HCT116 (cell line): ENCODE data around the gene CCM2. TPM values are rescaled to one million over a fixed set of nuclear protein-coding genes. Genes with fewer than 3 reads are reported as not detected.

Source experiments
- ATAC-seq: fragments of 200-7000 bp; cut with Tn5 transposase; 2 replicates; pipeline ENCODE4 v1.9.1; 2020; ENCODE audit warnings: mild to moderate bottlenecking, moderate library complexity
- BruUV-seq: library from RNA; stranded (reverse); fragments of 400-500 nt; replicated peaks from 2 replicates; lab custom pipeline; 2021; lab: Mats Ljungman, UMichigan
- CTCF ChIA-PET: fragments of 300-600 bp; sonication (Branson Sonifier 250); formaldehyde crosslinking; loops from one replicate; lab custom pipeline; 2021; ENCODE audit warnings: antibody characterized with exemption; lab: Charles Lee
- POLR2A ChIA-PET: fragments of 300-600, 350-600 bp; sonication (Branson Sonifier 250); formaldehyde crosslinking; loops from one replicate; lab custom pipeline; 2021; ENCODE audit warnings: antibody characterized with exemption; lab: Charles Lee
- RAD21 ChIA-PET, 2 experiments: fragments of 300-600 bp; sonication (Branson Sonifier 250); formaldehyde crosslinking; loops; one replicate each; lab custom pipeline; 2023; ENCODE audit warnings: low total read pairs in 2 of 2; ENCODE audit not compliant: uncharacterized antibody in 2 of 2, unreplicated experiment in 2 of 2, low non-redundant PET in 1 of 2; lab: Charles Lee
- DNase-seq: peaks from one replicate; pipeline ENCODE4 v3.0.0-alpha.2; 2010; ENCODE audit warnings: low read depth, low spot score
- H2AFZ ChIP-seq: fragments of 200-600 bp; shearing (Covaris generic), sonication (generic); 2 replicates; pipeline ENCODE4 v1.6.1; 2017; ENCODE audit warnings: low read depth, mixed run types, mixed read lengths, antibody characterized with exemption, low read length; ENCODE audit not compliant: poor library complexity, severe bottlenecking
- H3K27ac ChIP-seq: 2 replicates; pipeline ENCODE4 v1.5.1; 2012; ENCODE audit warnings: low read depth, low read length
- H3K27me3 ChIP-seq: fragments of 200-600 bp; sonication (generic); 2 replicates; pipeline ENCODE4 v1.6.1; 2016; ENCODE audit warnings: mixed run types, low read length, mixed read lengths; ENCODE audit not compliant: insufficient read depth
- H3K36me3 ChIP-seq, 2 experiments: fragments of 200-500 bp in 1 of 2; fragments of 200-600 bp in 1 of 2; sonication (Bioruptor generic) in 1 of 2; sonication (generic) in 1 of 2; 2 replicates each; pipeline versions ENCODE4 v1.5.1 to v1.6.1; 2014 to 2016; ENCODE audit warnings: low read length in 2 of 2, inconsistent platforms in 1 of 2, mixed read lengths in 1 of 2, mixed run types in 1 of 2; ENCODE audit not compliant: insufficient read depth in 2 of 2, control insufficient read depth in 1 of 2
- H3K4me1 ChIP-seq, 2 experiments: fragments of 200-600 bp in 1 of 2; sonication (generic) in 1 of 2; 2 replicates each; pipeline versions ENCODE4 v1.5.1 to v1.6.1; 2012 to 2017; ENCODE audit warnings: low read length in 2 of 2, inconsistent platforms in 1 of 2, mild to moderate bottlenecking in 1 of 2, mixed read lengths in 1 of 2, mixed run types in 1 of 2, moderate library complexity in 1 of 2; ENCODE audit not compliant: insufficient read depth in 2 of 2, control insufficient read depth in 1 of 2
- H3K4me2 ChIP-seq: fragments of 200-600 bp; sonication (generic); 2 replicates; pipeline ENCODE4 v1.6.1; 2017; ENCODE audit warnings: mixed run types, low read length, mixed read lengths
- H3K4me3 ChIP-seq, 2 experiments: fragments of 200-600 bp in 1 of 2; sonication (generic) in 1 of 2; replicated peaks in 1 of 2; 2 replicates each; pipeline ENCODE4 v1.5.1; 2011 to 2016; ENCODE audit warnings: low read length in 2 of 2, control low read depth in 1 of 2, low read depth in 1 of 2, mild to moderate bottlenecking in 1 of 2, mixed read lengths in 1 of 2, mixed run types in 1 of 2
- H3K79me2 ChIP-seq: fragments of 200-600 bp; sonication (generic); 2 replicates; pipeline ENCODE4 v1.6.1; 2017; ENCODE audit warnings: mild to moderate bottlenecking, mixed run types, low read length, moderate library complexity, mixed read lengths; ENCODE audit not compliant: insufficient read depth
- H3K9ac ChIP-seq: fragments of 200-600 bp; sonication (generic); 2 replicates; pipeline ENCODE4 v1.6.1; 2016; ENCODE audit warnings: low read length, mixed read lengths
- H3K9me2 ChIP-seq: fragments of 200-600 bp; sonication (generic), shearing (Covaris generic); 2 replicates; pipeline ENCODE4 v1.6.1; 2017; ENCODE audit warnings: mixed run types, mild to moderate bottlenecking, moderate library complexity; ENCODE audit not compliant: insufficient read depth
- H3K9me3 ChIP-seq, 2 experiments: fragments of 200-500 bp in 1 of 2; fragments of 200-600 bp in 1 of 2; sonication (Bioruptor generic) in 1 of 2; sonication (generic) in 1 of 2; 2 replicates each; pipeline ENCODE4 v1.6.1; 2014 to 2017; ENCODE audit warnings: low read length in 2 of 2, mixed read lengths in 2 of 2, inconsistent platforms in 1 of 2, low read depth in 1 of 2, mild to moderate bottlenecking in 1 of 2, mixed run types in 1 of 2, moderate library complexity in 1 of 2; ENCODE audit not compliant: control insufficient read depth in 1 of 2, insufficient read depth in 1 of 2
- H4K20me1 ChIP-seq: fragments of 200-600 bp; sonication (generic), shearing (Covaris generic); 2 replicates; pipeline ENCODE4 v1.6.1; 2017; ENCODE audit warnings: mixed run types, mild to moderate bottlenecking, moderate library complexity; ENCODE audit not compliant: insufficient read depth
- CBX3 ChIP-seq: IDR thresholded peaks from 2 replicates; pipeline ENCODE4 v1.6.1; 2012; ENCODE audit warnings: low read depth
- EGR1 ChIP-seq: IDR thresholded peaks from 2 replicates; pipeline ENCODE4 v1.6.1; 2012; ENCODE audit warnings: low read depth
- ELF1 ChIP-seq: IDR thresholded peaks from 2 replicates; pipeline ENCODE4 v1.6.1; 2012; ENCODE audit warnings: low read depth, borderline replicate concordance
- FOSL1 ChIP-seq: IDR thresholded peaks from 2 replicates; pipeline ENCODE4 v1.6.1; 2012; ENCODE audit warnings: low read depth
- JUND ChIP-seq: IDR thresholded peaks from 2 replicates; pipeline ENCODE4 v1.6.1; 2012
- POLR2AphosphoS5 ChIP-seq: IDR thresholded peaks from 2 replicates; pipeline ENCODE4 v1.6.1; 2011; ENCODE audit warnings: mild to moderate bottlenecking, low read depth, low read length, moderate library complexity
- RAD21 ChIP-seq: IDR thresholded peaks from 2 replicates; pipeline ENCODE4 v1.6.1; 2012; ENCODE audit warnings: low read depth, mild to moderate bottlenecking
- YY1 ChIP-seq: IDR thresholded peaks from 2 replicates; pipeline ENCODE4 v1.6.1; 2011; ENCODE audit warnings: low read length, low read depth, moderate library complexity, mild to moderate bottlenecking; ENCODE audit not compliant: insufficient replicate concordance; ENCODE audit errors: extremely low read depth
- ZNF274 ChIP-seq: fragments of 200-500 bp; sonication (Bioruptor generic); IDR thresholded peaks from 2 replicates; pipeline ENCODE4 v1.6.1; 2014; ENCODE audit warnings: mild to moderate bottlenecking, low read depth, low read length, inconsistent platforms
- intact Hi-C: fragments of 100-400 bp; cut with micrococcal nuclease; formaldehyde crosslinking; loops from 2 replicates; pipeline ENCODE4 v1.10.0; 2022
- total RNA-seq: library from RNA; stranded (reverse); gene quantifications from one replicate; pipeline ENCODE4 v1.2.1, GENCODE V29; 2021; ENCODE audit not compliant: unreplicated experiment
- TF ChIP-seq, protein P1 (sequence below): IDR thresholded peaks from 2 replicates; pipeline ENCODE4 v1.6.1; 2011; ENCODE audit warnings: mild to moderate bottlenecking, low read length, moderate library complexity; ENCODE audit not compliant: insufficient replicate concordance; ENCODE audit errors: extremely low read depth
- TF ChIP-seq, protein P2 (sequence below): IDR thresholded peaks from 2 replicates; pipeline ENCODE4 v1.6.1; 2012
- TF ChIP-seq, protein P3 (sequence below), 3 experiments: fragments of 200-600 bp in 1 of 3; sonication (generic) in 1 of 3; IDR thresholded peaks in 2 of 3; conservative IDR thresholded peaks in 1 of 3; 2 replicates each; pipeline ENCODE4 v1.5.1; 2012 to 2017; ENCODE audit warnings: low read depth in 2 of 3, low read length in 2 of 3, antibody characterized with exemption in 1 of 3, borderline replicate concordance in 1 of 3, control low read depth in 1 of 3, mild to moderate bottlenecking in 1 of 3, mixed read lengths in 1 of 3, mixed run types in 1 of 3, moderate library complexity in 1 of 3; ENCODE audit not compliant: insufficient read depth in 1 of 3
- TF ChIP-seq, protein P4 (sequence below): IDR thresholded peaks from 2 replicates; pipeline ENCODE4 v1.6.1; 2012; ENCODE audit warnings: low read depth

CCM2 gene
- total RNA-seq, 1 experiment from 2014 or later: 34.4 TPM

DNA sequence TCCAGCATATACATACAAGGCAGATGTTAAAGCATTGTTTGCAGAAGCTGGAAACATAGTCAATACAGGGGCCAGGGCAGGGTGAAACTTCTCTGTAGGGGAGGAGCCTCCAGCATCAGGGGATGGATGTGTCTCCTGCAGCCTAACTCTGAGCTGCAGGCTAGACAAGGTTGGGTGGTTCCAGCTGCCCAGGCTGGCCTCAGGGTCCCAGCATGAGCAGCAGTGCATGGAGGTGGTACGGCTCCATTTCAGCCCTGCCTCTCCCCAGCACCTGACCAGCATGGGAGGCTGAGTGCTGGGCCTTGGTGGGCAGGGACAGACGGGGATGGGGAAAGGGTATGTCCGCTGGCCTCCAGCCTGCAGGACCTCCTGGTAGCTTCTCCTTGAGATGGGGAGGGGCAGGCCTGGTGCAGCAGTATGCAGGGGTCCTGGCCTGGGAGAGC lies 118.9 kb downstream of the CCM2 start:
- Histone ChIP-seq H3K9me3 (no peaks in the 10 kb centered on the region), H3K36me3 (no peaks in the 10 kb centered on the region), H3K27ac (no peak overlapping the region), H2AFZ (no peak overlapping the region), H4K20me1 (no peaks in the 10 kb centered on the region), H3K27me3 (no peaks in the 10 kb centered on the region), H3K4me2 (no peak overlapping the region), H3K9me2 (no peaks in the 10 kb centered on the region), H3K4me1 (no peaks in the 10 kb centered on the region), H3K79me2 (no peaks in the 10 kb centered on the region), H3K9ac (no peak overlapping the region), H3K4me3 (no peak overlapping the region)
- CTCF ChIA-PET: no interaction called here
- no peak for TF ChIP-seq EGR1
- TF ChIP-seq, protein P1, sequence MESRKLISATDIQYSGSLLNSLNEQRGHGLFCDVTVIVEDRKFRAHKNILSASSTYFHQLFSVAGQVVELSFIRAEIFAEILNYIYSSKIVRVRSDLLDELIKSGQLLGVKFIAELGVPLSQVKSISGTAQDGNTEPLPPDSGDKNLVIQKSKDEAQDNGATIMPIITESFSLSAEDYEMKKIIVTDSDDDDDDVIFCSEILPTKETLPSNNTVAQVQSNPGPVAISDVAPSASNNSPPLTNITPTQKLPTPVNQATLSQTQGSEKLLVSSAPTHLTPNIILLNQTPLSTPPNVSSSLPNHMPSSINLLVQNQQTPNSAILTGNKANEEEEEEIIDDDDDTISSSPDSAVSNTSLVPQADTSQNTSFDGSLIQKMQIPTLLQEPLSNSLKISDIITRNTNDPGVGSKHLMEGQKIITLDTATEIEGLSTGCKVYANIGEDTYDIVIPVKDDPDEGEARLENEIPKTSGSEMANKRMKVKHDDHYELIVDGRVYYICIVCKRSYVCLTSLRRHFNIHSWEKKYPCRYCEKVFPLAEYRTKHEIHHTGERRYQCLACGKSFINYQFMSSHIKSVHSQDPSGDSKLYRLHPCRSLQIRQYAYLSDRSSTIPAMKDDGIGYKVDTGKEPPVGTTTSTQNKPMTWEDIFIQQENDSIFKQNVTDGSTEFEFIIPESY: no peak
- TF ChIP-seq, protein P2, sequence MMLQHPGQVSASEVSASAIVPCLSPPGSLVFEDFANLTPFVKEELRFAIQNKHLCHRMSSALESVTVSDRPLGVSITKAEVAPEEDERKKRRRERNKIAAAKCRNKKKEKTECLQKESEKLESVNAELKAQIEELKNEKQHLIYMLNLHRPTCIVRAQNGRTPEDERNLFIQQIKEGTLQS: no peak
- no peak for TF ChIP-seq ELF1
- TF ChIP-seq, protein P3, sequence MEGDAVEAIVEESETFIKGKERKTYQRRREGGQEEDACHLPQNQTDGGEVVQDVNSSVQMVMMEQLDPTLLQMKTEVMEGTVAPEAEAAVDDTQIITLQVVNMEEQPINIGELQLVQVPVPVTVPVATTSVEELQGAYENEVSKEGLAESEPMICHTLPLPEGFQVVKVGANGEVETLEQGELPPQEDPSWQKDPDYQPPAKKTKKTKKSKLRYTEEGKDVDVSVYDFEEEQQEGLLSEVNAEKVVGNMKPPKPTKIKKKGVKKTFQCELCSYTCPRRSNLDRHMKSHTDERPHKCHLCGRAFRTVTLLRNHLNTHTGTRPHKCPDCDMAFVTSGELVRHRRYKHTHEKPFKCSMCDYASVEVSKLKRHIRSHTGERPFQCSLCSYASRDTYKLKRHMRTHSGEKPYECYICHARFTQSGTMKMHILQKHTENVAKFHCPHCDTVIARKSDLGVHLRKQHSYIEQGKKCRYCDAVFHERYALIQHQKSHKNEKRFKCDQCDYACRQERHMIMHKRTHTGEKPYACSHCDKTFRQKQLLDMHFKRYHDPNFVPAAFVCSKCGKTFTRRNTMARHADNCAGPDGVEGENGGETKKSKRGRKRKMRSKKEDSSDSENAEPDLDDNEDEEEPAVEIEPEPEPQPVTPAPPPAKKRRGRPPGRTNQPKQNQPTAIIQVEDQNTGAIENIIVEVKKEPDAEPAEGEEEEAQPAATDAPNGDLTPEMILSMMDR (IDR thresholded peaks at IDR 0.05 in 2 of 3, conservative IDR thresholded peaks at IDR 0.05 in 1 of 3; ENCODE audit: borderline replicate concordance in 1 of 3, insufficient read depth in 1 of 3, low read depth in 2 of 3, low read length in 2 of 3): no peak
- TF ChIP-seq ZNF274: no peak
- no peak for TF ChIP-seq YY1
- no peak for TF ChIP-seq JUND
- TF ChIP-seq, protein P4, sequence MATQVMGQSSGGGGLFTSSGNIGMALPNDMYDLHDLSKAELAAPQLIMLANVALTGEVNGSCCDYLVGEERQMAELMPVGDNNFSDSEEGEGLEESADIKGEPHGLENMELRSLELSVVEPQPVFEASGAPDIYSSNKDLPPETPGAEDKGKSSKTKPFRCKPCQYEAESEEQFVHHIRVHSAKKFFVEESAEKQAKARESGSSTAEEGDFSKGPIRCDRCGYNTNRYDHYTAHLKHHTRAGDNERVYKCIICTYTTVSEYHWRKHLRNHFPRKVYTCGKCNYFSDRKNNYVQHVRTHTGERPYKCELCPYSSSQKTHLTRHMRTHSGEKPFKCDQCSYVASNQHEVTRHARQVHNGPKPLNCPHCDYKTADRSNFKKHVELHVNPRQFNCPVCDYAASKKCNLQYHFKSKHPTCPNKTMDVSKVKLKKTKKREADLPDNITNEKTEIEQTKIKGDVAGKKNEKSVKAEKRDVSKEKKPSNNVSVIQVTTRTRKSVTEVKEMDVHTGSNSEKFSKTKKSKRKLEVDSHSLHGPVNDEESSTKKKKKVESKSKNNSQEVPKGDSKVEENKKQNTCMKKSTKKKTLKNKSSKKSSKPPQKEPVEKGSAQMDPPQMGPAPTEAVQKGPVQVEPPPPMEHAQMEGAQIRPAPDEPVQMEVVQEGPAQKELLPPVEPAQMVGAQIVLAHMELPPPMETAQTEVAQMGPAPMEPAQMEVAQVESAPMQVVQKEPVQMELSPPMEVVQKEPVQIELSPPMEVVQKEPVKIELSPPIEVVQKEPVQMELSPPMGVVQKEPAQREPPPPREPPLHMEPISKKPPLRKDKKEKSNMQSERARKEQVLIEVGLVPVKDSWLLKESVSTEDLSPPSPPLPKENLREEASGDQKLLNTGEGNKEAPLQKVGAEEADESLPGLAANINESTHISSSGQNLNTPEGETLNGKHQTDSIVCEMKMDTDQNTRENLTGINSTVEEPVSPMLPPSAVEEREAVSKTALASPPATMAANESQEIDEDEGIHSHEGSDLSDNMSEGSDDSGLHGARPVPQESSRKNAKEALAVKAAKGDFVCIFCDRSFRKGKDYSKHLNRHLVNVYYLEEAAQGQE: no peak
- no peak for TF ChIP-seq RAD21
- no peak for TF ChIP-seq POLR2AphosphoS5
- no peak for TF ChIP-seq FOSL1
- no peak for TF ChIP-seq CBX3
- POLR2A ChIA-PET: no interaction called here
- ATAC-seq (no peak), DNase-seq (no peak)
- no TSS peak for BruUV-seq
- RAD21 ChIA-PET: no interaction called here
- intact Hi-C loops: no loop called here
